SK-MEL-5 (cell line): ENCODE results near the gene SMAD4. TPM values are rescaled to one million over a fixed set of nuclear protein-coding genes. Genes with fewer than 3 reads are reported as not detected.
"Not testable (repeated sequence)": the region's sequence is repeated elsewhere in the genome, so short reads cannot be mapped to it uniquely, and the experiment has no call there.

Source experiments
- DNase-seq: peaks from one replicate; pipeline ENCODE4 v3.0.0-alpha.2; 2016; ENCODE audit warnings: low read depth, low spot score
- in situ Hi-C: cut with HindIII; loops from 2 replicates; pipeline ENCODE4 v1.10.0; 2016; ENCODE audit warnings: low sequenced_read_pairs, high pct_unique_total_duplicates, low pct_unique_long_range_greater_than_20kb
- polyA plus RNA-seq, 2 experiments: library from polyadenylated mRNA; depleted of rRNA; stranded (reverse); fragments of >200 nt; gene quantifications; 2 replicates each; pipeline ENCODE4 v1.2.3, GENCODE V29; 2015
- total RNA-seq: library from RNA; depleted of rRNA; stranded (reverse); fragments of >200 nt; shearing (Covaris generic); gene quantifications from 2 replicates; pipeline ENCODE4 v1.2.3, GENCODE V29; 2014; rRNA removed

Gene SMAD4
- total RNA-seq, result 84.6 and 95.2 TPM in 2 replicates
- 45.8 and 47.6 TPM in 2 replicates for polyA plus RNA-seq (2015; cell fraction: cytosol; rRNA removed)
- 42.7 and 57.2 TPM in 2 replicates for polyA plus RNA-seq (2015; cell fraction: nucleus; rRNA removed)

- in situ Hi-C loops, result no loop called here
- peak; percentile 93 for DNase-seq
Measured at GRCh38 chr18:51029694-51030536, at the start of gene SMAD4. SMAD4 (plus strand) TSS chr18:51030213; CDS start chr18:51047047, 16,834 bp downstream.

DNA sequence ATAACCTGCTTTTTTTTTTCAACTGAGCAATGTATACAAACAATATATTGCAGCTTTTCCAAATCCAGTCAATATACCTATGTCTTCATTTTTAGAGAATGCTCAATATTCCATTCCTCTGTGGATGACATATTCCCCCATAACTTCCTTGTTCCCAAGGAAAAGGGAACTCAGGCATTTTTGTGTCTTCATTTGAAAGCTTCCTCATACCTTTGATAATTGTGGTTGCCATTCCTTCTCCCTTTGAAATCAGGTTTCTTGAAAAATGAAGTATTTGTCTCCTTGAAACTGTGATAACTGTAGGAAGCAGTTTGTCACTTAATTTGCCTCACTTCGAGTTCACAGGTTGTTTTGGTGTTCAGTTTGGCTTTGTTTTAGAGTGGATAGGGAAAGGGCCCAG is 48.6 kb upstream of the SMAD4 start:
- in situ Hi-C loops, result no loop called here
- DNase-seq, result no peak

- no peak for DNase-seq
- in situ Hi-C loops, result no loop called here
Measured at GRCh38 chr18:50982086-50982801, 47.8 kb upstream of the SMAD4 start.

- in situ Hi-C loops, result no loop called here
- peak; percentile 29 for DNase-seq
Measured at GRCh38 chr18:50982802-50983179, 47.2 kb upstream of the SMAD4 start.

DNA sequence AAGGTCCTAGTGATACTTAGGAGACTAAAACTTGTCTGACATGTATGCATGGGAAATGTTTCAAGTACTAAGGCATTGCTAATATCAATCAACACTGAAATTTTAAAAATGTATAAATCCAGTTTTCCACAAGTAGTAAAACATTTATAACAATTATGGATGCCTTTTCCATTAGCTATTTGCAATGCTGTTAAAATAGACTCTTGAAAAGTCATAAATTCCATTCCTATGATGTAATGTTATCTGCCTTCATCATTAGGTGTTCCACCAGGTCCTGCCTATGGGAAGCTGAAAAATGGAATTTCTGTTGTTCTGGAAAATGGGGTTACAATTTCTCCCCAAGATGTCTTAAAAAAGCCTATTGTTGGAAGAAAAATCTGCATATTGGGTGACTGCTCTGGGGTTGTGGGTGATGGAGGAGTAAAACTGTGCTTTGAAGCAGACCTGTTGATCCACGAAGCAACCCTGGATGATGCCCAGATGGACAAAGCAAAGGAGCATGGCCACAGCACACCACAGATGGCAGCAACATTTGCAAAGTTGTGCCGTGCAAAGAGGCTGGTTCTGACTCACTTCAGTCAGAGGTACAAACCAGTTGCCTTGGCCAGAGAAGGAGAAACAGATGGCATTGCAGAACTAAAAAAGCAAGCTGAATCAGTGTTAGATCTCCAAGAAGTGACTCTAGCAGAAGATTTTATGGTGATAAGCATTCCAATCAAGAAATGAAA is 43.5 kb upstream of the SMAD4 start:
- no peak for DNase-seq
- in situ Hi-C loops, result no loop called here

DNA sequence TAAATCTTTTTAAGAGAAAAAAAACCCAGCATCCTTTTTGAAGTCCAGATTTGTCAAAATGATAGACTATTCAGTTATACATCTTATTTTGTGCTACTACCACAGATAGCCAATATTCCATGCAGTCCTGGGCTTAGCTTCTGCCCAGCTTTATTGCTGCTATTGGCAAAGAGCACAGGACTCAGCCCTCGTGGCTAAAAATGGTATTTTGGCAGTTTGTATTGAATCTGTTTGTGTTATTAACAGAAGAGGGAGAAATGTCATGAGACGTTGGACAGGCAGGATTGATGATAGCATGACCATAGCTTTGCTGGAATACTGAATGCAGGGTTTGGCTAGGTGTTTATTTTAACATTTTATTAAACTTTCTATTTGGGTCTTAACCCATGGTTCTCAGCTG is 42.8 kb upstream of the SMAD4 start:
- in situ Hi-C loops, result no loop called here
- DNase-seq, result peak; percentile 5

DNA sequence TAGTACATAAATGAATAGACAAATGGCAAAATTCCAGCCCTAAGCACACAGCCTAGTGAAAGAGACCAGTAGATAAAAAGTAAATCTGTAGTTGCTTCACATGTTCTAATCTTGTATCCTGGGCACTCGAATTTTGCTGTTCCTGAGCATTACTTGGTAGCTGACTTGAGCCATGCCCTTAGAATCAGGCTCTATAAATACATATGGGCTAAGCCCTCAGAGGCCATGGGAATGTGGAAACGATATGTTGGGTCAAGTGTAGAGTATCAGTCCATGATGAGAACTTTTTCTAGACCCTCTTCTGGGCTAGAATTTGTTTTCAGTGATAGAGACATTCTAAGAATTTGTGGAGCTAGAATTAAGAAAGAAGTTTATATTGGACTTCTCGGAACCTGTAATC is 40.3 kb upstream of the SMAD4 start:
- in situ Hi-C loops, result no loop called here
- no peak for DNase-seq

- in situ Hi-C loops, result no loop called here
- no peak for DNase-seq
Measured at GRCh38 chr18:50992351-50992762, 37.7 kb upstream of the SMAD4 start.

DNA sequence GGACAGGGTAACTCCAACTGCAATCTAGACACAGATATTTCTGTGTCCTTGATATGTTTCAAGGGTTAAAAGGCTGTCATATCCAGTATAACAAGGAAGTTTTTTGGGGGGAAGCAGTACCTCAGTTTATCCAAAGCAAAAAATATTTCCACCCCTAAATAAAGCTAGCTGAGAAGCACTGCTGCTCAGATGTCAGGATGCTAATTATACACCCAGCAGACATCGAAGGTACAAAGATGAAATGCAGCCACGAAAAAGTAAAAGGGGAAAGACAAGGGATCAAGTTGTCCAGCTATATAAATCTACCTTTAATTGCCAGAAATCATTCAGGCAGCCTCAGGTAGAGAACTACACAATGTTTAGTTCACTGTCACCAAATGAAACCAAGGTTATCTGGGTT is 36.0 kb upstream of the SMAD4 start:
- no peak for DNase-seq
- in situ Hi-C loops, result no loop called here

- in situ Hi-C loops, DNase-seq: not testable (repeated sequence)
Measured at GRCh38 chr18:51003174-51003573, 26.8 kb upstream of the SMAD4 start.

- DNase-seq, result no peak
- in situ Hi-C loops, result no loop called here
Measured at GRCh38 chr18:51006061-51006818, 23.8 kb upstream of the SMAD4 start.

GRCh38 chr18:51006948-51007789 is 22.8 kb upstream of the SMAD4 start:
- no peak for DNase-seq
- in situ Hi-C loops, result no loop called here

GRCh38 chr18:51007790-51008139 is 22.2 kb upstream of the SMAD4 start:
- in situ Hi-C loops, result no loop called here
- DNase-seq, result no peak

DNA sequence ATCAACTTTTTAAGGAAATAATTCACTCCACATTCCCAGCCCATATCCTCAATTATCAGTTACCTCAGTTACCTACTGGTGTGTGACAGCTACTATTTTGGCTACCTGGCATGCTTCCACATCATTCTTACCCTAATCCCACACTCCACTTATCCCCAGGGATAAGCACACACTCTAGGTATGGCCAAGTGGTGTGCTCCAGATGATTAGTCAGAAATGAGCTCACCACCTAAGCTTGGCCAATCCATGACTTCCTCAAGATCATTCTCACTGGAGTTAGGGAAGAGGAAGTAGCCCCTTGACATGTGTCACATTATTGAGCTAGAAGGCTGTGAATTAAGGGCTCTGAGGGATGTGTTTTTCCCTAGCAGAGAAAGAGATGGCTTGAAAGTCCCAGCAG is 20.9 kb upstream of the SMAD4 start:
- in situ Hi-C loops, result no loop called here
- no peak for DNase-seq

DNA sequence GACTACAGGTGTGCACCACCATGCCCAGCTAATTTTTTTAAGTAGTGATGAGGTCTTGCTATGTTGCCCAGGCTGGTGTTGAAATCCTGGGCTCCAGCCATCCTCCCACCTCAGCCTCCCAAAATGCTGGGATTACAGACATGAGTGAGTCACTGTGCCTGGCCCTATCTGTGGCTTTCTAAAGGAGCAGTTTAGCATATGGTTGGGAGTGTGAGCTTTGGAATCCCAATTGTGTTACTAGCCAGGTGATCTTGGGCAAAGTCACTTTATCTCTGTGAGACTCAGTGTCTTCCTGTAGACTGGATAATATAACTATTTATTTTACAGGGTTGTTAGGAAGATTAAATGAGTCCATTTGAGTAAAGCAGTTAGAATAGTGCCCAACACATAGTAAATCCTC is 19.8 kb upstream of the SMAD4 start:
- in situ Hi-C loops, result no loop called here
- no peak for DNase-seq

- in situ Hi-C loops, result no loop called here
Measured at GRCh38 chr18:51011709-51012108, 18.3 kb upstream of the SMAD4 start.

GRCh38 chr18:51012441-51012840 is 17.6 kb upstream of the SMAD4 start:
- in situ Hi-C loops, result no loop called here
- DNase-seq, result no peak

More at GRCh38 chr18:51011709-51012108, 18.3 kb upstream of the SMAD4 start:
- no peak for DNase-seq
